Urinary bladder (tissue), 4 donors: Measurements from ENCODE around the gene PDZD7. TPM values are rescaled to one million over a fixed set of nuclear protein-coding genes. Genes with fewer than 3 reads are reported as not detected.
A peak's percentile ranks its signal among the peaks of the same experiment; 100 is the strongest.

Experiments used
- DNase-seq: peaks from one replicate; pipeline ENCODE4 v3.0.0-alpha.2; 2015; ENCODE audit errors: extremely low spot score
- H3K27ac ChIP-seq: one replicate; pipeline ENCODE4 v1.5.1; 2013; ENCODE audit warnings: low read depth, mild to moderate bottlenecking, moderate library complexity
- H3K36me3 ChIP-seq: one replicate; pipeline ENCODE4 v1.6.1; 2013; ENCODE audit warnings: mild to moderate bottlenecking, moderate library complexity; ENCODE audit not compliant: insufficient read depth
- H3K4me1 ChIP-seq: one replicate; pipeline ENCODE4 v1.6.1; 2013; ENCODE audit warnings: mild to moderate bottlenecking, moderate library complexity; ENCODE audit not compliant: insufficient read depth
- H3K4me3 ChIP-seq: one replicate; pipeline ENCODE4 v1.5.1; 2013; ENCODE audit warnings: low read depth, low read length
- WGBS: extraction: QIAGEN DNeasy Blood & Tissue Kit; methylation state at CpG from one replicate; pipeline ENCODE4 v1.1.7; 2013; 5-methylcytosine and 5-hydroxymethylcytosine counted together
- polyA plus RNA-seq: library from polyadenylated mRNA; stranded (reverse); fragments of 200-250 nt; gene quantifications from one replicate; pipeline ENCODE4 v1.2.3, GENCODE V29; 2013
- total RNA-seq: library from RNA; depleted of rRNA; stranded (reverse); fragments of >200 nt; gene quantifications from one replicate; pipeline ENCODE4 v1.2.3, GENCODE V29; 2014
- donor health status: healthy with polysubstance abuse.
- donor health status: healthy.

PDZD7 gene
- total and polyA plus RNA-seq, 2 donors, result 0.21 to 0.46 TPM

DNA sequence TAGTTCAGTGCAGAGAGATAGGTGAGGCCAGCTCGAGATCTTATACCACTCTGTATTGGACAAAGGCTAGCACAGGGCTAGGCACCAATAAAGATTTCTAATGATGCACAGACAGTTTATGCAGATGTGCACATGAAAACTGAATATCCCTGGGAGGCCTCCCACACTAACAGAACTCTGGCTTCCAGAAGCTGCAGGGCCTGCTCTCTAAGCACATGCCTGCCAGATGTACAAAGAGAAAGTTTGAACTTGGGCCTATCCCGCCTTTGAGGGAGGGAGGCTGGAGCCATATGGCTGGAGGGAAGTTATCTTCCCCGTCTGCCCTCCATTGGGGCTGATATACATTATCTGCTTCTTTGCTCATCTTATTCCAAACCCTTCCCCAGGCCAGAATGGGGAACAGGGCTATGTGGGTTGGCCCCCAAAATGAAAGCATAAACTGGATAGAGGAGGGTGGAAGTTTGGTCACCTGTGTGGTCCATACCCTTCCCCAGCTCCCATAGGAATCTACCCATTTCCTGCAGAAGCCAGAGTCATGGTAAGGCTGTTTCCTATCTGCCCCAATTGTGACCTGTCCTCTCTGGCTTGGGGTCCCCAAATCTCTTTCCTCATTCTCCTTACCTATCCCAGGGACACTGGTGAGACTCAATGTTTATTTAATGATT lies 34.7 kb upstream of the PDZD7 start:
- DNase-seq, result no peak
- WGBS, result 71% methylated on average over 3 of the region's 3 CpGs
- Histone ChIP-seq H3K4me3 (no peak overlapping the region), H3K36me3 (no peaks in the 10 kb centered on the region), H3K27ac (peak overlapping the region; percentile 32), H3K4me1 (no peaks in the 10 kb centered on the region)

DNA sequence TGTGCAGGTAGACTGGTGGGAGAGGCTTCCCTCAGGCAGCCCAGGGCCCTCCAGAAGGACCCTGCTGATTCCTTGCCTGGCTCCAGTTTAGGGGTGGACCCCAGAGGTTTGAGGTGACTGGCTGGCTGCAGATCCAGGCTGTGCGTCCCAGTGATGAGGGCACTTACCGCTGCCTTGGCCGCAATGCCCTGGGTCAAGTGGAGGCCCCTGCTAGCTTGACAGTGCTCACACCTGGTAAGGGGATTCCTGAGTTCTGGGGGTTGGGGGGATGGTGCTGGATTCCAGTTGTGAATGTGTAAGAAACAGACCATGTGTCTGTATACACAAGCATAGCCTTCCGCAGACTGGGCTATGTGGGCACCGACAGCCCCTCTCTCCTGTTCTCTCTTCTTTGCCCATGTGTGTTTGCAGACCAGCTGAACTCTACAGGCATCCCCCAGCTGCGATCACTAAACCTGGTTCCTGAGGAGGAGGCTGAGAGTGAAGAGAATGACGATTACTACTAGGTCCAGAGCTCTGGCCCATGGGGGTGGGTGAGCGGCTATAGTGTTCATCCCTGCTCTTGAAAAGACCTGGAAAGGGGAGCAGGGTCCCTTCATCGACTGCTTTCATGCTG lies 33.6 kb upstream of the PDZD7 start:
- Histone ChIP-seq H3K36me3 (no peaks in the 10 kb centered on the region), H3K4me1 (no peaks in the 10 kb centered on the region), H3K4me3 (no peak overlapping the region), H3K27ac (no peak overlapping the region)
- no peak for DNase-seq
- WGBS, result 79% methylated on average over 9 of the region's 9 CpGs

DNA sequence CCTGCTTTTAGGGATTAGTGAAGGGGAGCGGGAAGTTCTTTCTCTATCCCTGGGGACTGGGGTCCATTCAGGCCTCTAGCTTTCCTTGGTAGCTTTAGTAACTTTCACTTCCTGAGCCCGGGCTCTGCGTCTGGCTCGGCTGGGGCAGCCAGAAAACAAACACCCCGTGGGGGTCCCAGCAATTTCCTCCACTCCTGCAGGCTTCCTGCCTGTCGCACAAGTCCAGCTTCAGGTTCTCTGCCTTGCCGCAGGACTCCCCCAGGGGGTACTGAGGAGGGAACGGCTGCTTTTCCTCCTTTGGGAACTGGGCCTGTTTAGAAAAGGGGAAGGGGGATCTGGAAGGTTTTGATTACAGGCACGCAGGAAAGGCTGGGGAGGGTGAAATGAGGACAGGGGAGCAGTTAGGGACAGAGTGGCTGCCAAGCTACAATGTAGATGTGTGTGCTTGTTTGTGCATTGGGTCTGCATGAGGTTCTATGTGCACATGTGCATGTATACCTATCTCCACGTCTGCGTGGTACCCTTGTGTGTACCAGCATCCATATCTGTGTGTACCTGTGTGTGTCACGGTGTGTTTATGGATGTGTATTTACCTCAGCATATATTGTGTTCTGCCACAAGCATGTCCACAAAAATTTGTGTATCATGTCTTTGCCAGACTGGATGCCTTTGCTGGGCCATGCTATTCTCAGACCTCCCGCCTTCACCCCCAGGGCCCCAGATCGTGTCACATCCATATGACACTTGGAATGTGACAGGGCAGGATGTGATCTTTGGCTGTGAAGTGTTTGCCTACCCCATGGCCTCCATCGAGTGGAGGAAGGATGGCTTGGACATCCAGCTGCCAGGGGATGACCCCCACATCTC lies 32.9 kb upstream of the PDZD7 start:
- DNase-seq, result no peak
- Histone ChIP-seq H3K27ac (no peak overlapping the region), H3K36me3 (no peaks in the 10 kb centered on the region), H3K4me1 (no peaks in the 10 kb centered on the region), H3K4me3 (no peak overlapping the region)
- WGBS, result 53% methylated on average over 15 of the region's 15 CpGs

DNA sequence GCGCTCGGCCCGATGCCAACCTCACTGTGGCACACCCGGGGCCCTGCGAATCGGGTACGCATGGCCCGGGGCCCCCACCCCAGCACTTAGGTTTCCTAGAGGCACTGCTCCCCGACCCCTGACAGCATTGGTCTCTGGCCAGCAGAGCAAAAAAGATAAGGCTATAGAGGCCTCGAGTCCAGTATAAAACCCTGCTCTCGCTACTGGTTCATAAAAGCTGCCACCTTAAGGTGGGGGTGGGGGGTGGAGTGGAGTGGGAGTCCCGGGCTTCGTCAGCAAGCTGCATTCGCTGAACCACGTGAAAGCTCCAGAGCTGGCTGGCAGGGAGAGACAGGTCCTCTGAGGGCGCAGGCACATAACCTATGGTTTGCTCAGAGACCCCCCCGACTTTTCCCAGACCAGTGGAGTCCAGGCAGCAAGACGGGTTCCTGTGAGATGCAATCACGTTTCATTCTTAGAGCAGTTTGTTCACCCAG lies 32.2 kb upstream of the PDZD7 start:
- Histone ChIP-seq H3K4me3 (no peak overlapping the region), H3K36me3 (no peaks in the 10 kb centered on the region), H3K27ac (no peak overlapping the region), H3K4me1 (no peaks in the 10 kb centered on the region)
- DNase-seq, result no peak
- 21% methylated on average over 19 of the region's 19 CpGs for WGBS

DNA sequence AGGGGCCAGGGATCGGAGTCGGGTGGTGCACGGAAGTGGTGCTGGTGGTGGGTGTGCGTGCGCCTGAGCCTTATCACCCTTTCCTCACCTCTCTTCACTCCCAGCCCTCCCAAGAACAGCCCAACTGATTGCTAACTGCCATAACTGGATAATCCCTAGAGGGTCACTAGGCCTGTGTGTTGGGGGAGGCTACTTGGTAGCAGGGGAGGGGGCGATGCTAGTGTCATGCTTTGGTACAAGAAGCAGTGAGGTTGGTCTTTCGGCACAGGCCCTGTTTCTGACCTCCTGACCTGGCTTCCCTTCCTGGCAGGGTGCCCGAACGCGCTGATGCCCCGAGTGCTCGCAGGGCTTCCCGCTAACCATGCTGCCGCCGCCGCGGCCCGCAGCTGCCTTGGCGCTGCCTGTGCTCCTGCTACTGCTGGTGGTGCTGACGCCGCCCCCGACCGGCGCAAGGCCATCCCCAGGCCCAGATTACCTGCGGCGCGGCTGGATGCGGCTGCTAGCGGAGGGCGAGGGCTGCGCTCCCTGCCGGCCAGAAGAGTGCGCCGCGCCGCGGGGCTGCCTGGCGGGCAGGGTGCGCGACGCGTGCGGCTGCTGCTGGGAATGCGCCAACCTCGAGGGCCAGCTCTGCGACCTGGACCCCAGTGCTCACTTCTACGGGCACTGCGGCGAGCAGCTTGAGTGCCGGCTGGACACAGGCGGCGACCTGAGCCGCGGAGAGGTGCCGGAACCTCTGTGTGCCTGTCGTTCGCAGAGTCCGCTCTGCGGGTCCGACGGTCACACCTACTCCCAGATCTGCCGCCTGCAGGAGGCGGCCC lies 31.5 kb upstream of the PDZD7 start:
- H3K27ac ChIP-seq, result no peak overlapping the region
- peak overlapping the region; percentile 4 for H3K4me3 ChIP-seq
- H3K36me3 ChIP-seq, result no peaks in the 10 kb centered on the region
- no peaks in the 10 kb centered on the region for H3K4me1 ChIP-seq
- 9% methylated on average over 63 of the region's 63 CpGs for WGBS
- no peak for DNase-seq

DNA sequence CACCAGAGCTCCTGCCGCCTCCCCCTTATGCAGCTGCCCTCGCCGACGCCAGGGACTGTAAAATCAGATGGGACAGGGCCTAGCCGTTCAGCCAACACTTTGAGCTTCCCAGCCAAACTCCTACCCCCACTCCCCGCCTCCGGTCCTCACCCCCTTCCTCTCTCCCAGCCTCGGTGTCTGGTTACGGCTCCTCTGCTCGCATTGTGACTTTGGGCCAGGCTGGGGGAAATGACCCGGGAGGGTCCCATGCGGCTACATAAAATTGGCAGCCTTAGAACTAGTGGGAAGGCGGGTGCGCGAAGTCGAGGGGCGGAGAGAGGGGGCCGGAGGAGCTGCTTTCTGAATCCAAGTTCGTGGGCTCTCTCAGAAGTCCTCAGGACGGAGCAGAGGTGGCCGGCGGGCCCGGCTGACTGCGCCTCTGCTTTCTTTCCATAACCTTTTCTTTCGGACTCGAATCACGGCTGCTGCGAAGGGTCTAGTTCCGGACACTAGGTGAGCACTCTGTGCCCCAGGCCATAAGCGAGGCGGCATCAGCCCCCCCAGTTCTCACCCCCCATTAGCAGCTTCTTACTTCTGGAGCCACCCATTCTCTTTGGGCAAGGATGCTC lies 30.8 kb upstream of the PDZD7 start, which contains the start of gene KAZALD1:
Gene KAZALD1 (plus strand): TSS at position 366 of the 608 bp plus-strand sequence. CDS start 604 bp downstream, outside the sequence.
- WGBS, result 40% methylated on average over 31 of the region's 31 CpGs
- H3K27ac ChIP-seq, result peak within 1 kb of the TSS; percentile 96
- H3K36me3 ChIP-seq, result no peaks in the 10 kb centered on the region
- DNase-seq, result peak; percentile 79
- H3K4me1 ChIP-seq, result no peaks in the 10 kb centered on the region
- peak within 1 kb of the TSS; percentile 66 for H3K4me3 ChIP-seq

DNA sequence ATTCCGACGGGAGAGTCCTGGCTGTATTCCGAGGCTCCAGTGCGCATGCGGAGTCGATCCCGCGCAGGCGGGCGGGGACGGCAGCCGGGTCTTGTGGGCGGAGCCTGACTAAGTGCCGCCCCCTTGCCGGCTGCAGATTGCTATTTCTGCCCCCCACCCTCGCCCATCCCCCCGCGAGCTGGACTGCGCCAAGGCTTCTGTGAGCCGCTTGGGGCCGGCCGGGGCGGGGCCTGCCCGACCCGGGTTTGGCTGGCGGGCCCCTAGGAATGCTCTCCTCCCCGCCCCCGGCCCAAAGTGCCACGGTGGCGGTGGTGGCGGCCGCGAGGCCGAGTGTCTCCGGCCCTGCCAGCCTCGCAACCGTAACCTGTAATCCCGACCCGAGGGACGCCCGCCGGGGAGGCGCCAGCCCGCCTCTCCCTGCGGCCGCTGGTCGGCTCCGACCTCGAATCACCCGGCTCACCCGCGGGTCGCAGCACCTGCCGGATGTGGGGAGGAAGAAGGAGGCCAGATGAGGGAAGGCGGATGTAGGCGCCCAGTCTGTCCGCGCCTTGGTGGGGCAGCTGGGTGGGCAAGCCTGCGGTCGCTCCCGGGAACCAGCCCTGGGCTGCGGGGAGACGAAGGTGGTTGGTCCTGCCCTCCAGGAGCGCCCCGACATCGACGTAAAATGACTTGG lies 30.2 kb upstream of the PDZD7 start:
- H3K4me3 ChIP-seq, result peak overlapping the region; percentile 66

DNA sequence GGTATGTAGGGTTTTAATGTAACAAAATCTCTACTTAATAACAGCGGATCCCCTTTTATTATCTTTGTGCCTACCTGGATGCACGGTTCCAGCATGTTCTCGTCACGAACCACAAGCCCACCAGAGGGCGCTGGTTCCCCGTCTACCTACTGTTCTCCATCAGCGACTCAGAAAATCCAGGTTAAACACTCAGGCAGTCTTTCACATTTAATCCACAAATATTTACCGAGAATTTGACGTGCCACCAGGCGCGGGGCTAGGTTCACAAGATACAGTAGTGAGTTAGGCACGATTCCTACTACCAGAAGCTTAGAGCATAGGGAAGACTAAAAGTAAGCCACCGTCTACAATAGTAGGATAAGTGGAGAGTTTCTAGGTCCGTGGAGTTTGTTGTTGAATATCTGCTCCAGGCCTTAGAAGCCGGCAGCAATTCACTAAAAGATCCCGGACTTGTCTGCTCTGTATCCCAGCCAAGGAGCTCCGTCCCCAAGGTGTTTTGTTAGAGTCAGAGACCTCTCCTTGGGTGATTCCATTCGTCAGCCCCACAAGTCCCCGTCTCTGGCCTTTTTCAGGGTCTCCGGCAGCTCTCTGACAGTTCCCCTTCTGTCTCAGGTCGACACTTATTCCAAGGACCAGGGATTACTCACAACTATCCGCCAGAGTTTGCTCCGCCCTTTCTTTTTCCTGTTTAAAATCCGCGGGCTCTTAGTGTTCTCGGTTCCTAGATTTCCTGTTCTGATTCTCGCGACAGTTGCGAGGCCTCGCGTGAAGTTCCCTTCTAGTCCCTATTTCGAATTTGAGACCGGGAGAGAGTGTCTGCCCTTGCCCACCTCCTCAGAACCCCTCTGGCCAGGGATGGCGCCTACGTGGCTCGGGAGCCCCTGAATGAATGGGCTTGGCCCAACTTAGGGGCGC lies 29.4 kb upstream of the PDZD7 start:
- Histone ChIP-seq H3K4me1 (no peaks in the 10 kb centered on the region), H3K27ac (peak overlapping the region; percentile 96), H3K36me3 (no peaks in the 10 kb centered on the region), H3K4me3 (peak overlapping the region; percentile 66)
- under 1% methylated on average over 37 of the region's 37 CpGs for WGBS
- peak; percentile 89 for DNase-seq

More for the DNA sequence above, 30.2 kb upstream of the PDZD7 start:
- no peaks in the 10 kb centered on the region for H3K36me3 ChIP-seq
- H3K4me1 ChIP-seq, result no peaks in the 10 kb centered on the region
- peak overlapping the region; percentile 96 for H3K27ac ChIP-seq
- under 1% methylated on average over 67 of the region's 67 CpGs for WGBS
- DNase-seq, result peak; percentile 86

DNA sequence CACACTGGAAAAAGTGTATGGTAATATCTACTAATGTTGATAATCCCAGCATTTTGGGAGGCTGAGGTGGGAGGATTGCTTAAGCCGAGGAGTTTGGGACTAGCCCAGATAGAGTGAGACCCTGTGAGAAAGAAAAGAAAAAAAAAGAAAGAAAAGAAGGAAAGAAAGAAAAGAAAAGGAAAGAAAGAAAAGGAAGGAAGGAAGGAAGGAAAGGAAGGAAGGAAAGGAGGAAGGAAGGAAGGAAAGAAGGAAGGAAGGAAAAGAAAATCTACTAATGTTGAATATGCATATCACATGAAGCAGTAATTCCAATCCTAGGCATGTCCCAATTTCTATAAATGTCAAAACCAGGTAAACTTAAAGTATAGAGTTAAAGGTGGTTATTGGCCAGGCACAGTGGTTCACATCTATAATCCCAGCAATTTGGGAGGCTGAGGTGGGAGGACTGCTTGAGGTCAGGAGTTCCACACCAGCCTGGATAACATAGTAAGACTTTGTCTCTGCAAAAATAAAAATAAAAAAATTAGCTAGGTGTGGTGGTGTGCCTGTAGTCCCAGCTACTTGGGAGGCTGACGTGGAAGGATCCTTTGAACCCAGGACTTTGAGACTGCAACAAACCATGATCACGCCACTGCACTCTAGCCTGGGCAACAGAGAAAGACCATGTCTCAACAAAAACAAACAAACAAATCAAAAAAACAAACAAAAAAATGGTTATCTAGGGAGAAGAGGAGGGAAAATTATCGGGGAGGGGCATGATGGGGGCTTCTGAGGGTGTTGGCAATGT lies 25.6 kb upstream of the PDZD7 start:
- WGBS, result 93% methylated on average over 4 of the region's 4 CpGs
- no peak for DNase-seq
- Histone ChIP-seq H3K4me3 (no peak overlapping the region), H3K36me3 (no peaks in the 10 kb centered on the region), H3K27ac (no peak overlapping the region), H3K4me1 (no peaks in the 10 kb centered on the region)

DNA sequence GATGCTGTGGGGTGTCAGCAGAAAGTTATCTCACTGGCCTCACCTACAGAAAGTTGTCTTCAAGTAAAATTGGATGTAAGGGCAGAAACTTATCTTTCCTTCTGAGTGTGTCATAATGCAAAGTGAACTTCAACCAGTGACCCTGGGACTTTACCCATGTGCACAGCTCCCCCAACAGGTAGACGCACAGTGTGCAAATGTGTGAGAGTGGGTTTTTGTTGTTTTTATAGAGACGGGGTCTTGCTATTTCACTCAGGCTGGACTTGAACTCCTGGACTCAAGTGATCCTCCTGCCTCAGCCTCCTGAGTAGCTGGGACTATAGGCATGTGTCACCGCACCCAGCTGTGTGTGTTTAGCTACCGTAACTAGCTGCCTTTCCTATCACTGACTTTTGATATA lies 24.5 kb upstream of the PDZD7 start:
- no peak overlapping the region for H3K4me3 ChIP-seq
- DNase-seq, result no peak
- no peaks in the 10 kb centered on the region for H3K4me1 ChIP-seq
- H3K36me3 ChIP-seq, result no peaks in the 10 kb centered on the region
- H3K27ac ChIP-seq, result no peak overlapping the region
- 88% methylated on average over 4 of the region's 4 CpGs for WGBS

DNA sequence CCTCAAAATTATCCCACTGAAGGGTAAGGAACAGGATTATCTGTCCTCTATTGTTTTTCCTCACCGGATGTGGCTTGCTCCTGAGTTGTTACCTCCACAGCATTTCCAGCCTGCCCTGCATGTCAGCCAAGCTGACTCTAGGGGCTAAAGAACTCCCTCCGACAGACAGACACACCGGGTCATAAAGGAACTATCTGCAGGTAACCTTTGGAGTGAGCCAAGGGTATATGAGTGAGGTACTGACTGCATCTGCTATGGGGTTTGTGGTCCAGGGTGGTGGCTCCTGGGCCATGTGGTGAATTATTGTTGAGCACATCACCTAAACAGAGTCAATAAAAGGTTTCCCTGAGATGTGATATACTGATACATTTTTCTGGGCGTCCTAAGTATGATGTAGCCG lies 23.9 kb upstream of the PDZD7 start:
- WGBS, result 89% methylated on average over 5 of the region's 5 CpGs
- Histone ChIP-seq H3K4me1 (peaks cover 1% of the 10 kb centered on the region), H3K27ac (no peak overlapping the region), H3K36me3 (no peaks in the 10 kb centered on the region), H3K4me3 (no peak overlapping the region)
- DNase-seq, result no peak
